ENCODE measurements around the gene CYP27B1. TPM values are rescaled to one million over a fixed set of nuclear protein-coding genes. Genes with fewer than 3 reads are reported as not detected.
A peak's percentile ranks its signal among the peaks of the same experiment; 100 is the strongest.

CYP27B1 gene
- total RNA-seq, 1 experiment from 2014 or later = 11.6 TPM

- CTCF ChIA-PET = interaction anchor here (0.6 to 1.8 kb wide), 3 partner anchors 15 to 158 kb away, joined by 3 to 13 read pairs (median 11); no protein-coding TSS in a partner anchor
- DNase-seq (ENCODE audit: low read depth, low spot score) (no peak), ATAC-seq (no peak)
- Histone ChIP-seq H4K20me1 (ENCODE audit: insufficient read depth) (no peaks in the 10 kb centered on the region), H3K27me3 (ENCODE audit: insufficient read depth, low read length) (no peaks in the 10 kb centered on the region), H3K9me2 (ENCODE audit: insufficient read depth) (no peaks in the 10 kb centered on the region), H3K27ac (ENCODE audit: low read depth, low read length) (0 out of 2 replicates have a peak overlapping the region, but pooled peaks have one; percentile 46), H3K36me3 (ENCODE audit: control insufficient read depth in 1 of 2, insufficient read depth in 2 of 2, low read length in 2 of 2) (no peaks in the 10 kb centered on the region), H3K4me3 (replicated peaks in 1 of 2; ENCODE audit: low read depth in 1 of 2, low read length in 2 of 2) (peak overlapping the region; percentile 71 to 79), H3K4me2 (ENCODE audit: low read length) (peak overlapping the region; percentile 87), H3K9ac (ENCODE audit: low read length) (peak overlapping the region; percentile 69), H3K4me1 (ENCODE audit: control insufficient read depth in 1 of 2, insufficient read depth in 2 of 2, low read length in 2 of 2) (peaks cover 10 to 31% of the 10 kb centered on the region in 2 experiments; a peak in 3 of 4 replicates), H3K79me2 (ENCODE audit: insufficient read depth, low read length) (no peaks in the 10 kb centered on the region), H3K9me3 (ENCODE audit: control insufficient read depth in 1 of 2, insufficient read depth in 1 of 2, low read depth in 1 of 2, low read length in 2 of 2) (no peaks in the 10 kb centered on the region), H2AFZ (ENCODE audit: low read depth, low read length, poor library complexity, severe bottlenecking) (no peak overlapping the region)
- POLR2A ChIA-PET = interaction anchor here (1.9 kb wide), 1 partner anchor 15 kb away, joined by 5 read pairs; no protein-coding TSS in a partner anchor
- RAD21 ChIA-PET (ENCODE audit: low non-redundant PET in 1 of 2, low total read pairs in 2 of 2, uncharacterized antibody in 2 of 2, unreplicated experiment in 2 of 2) = no interaction called here
- TF ChIP-seq EZH2phosphoT487 (IDR thresholded peaks at IDR 0.05; ENCODE audit: borderline replicate concordance) (no peak), CTCF (IDR thresholded peaks at IDR 0.05 in 2 of 3, conservative IDR thresholded peaks at IDR 0.05 in 1 of 3; ENCODE audit: borderline replicate concordance in 1 of 3, insufficient read depth in 1 of 3, low read depth in 2 of 3, low read length in 2 of 3) (no peak), POLR2A (IDR thresholded peaks at IDR 0.05; ENCODE audit: borderline replicate concordance, extremely low read depth, insufficient read depth, insufficient read length) (no peak), MAX (IDR thresholded peaks at IDR 0.05) (no peak), ELF1 (IDR thresholded peaks at IDR 0.05; ENCODE audit: borderline replicate concordance, low read depth) (no peak), ZBTB33 (IDR thresholded peaks at IDR 0.05; ENCODE audit: extremely low read depth, insufficient replicate concordance, low read length) (no peak), EZH2 (IDR thresholded peaks at IDR 0.05) (no peak), SP1 (IDR thresholded peaks at IDR 0.05; ENCODE audit: low read depth) (no peak), FOSL1 (IDR thresholded peaks at IDR 0.05; ENCODE audit: low read depth) (no peak), CBX3 (IDR thresholded peaks at IDR 0.05; ENCODE audit: low read depth) (no peak), ZFX (IDR thresholded peaks at IDR 0.05) (no peak), CEBPB (IDR thresholded peaks at IDR 0.05; ENCODE audit: low read depth) (no peak), POLR2AphosphoS5 (IDR thresholded peaks at IDR 0.05; ENCODE audit: low read depth, low read length) (no peak), SIN3A (IDR thresholded peaks at IDR 0.05; ENCODE audit: low read depth) (no peak), YY1 (IDR thresholded peaks at IDR 0.05; ENCODE audit: extremely low read depth, insufficient replicate concordance, low read depth, low read length) (no peak), TCF7L2 (IDR thresholded peaks at IDR 0.05; ENCODE audit: borderline replicate concordance, extremely low read depth, insufficient read depth, insufficient read length) (no peak), EGR1 (IDR thresholded peaks at IDR 0.05; ENCODE audit: low read depth) (no peak), SRF (IDR thresholded peaks at IDR 0.05; ENCODE audit: low read depth) (no peak)
- intact Hi-C loops (cut with micrococcal nuclease) = no loop called here
- no TSS peak for BruUV-seq (replicated peaks)
These were observed 26.0 kb downstream of the CYP27B1 start for GRCh38 chr12:57740656-57741412.

Measured in HCT116 (cell line).